ENCODE data around the gene C5. TPM values are rescaled to one million over a fixed set of nuclear protein-coding genes. Genes with fewer than 3 reads are reported as not detected.

Gene C5
- total RNA-seq, 1 donor from 2014 or later, result 1.0 TPM

GRCh38 chr9:121023064-121023463, 27.0 kb downstream of the C5 start:
- DNase-seq, result no peak
- H3K4me3 Mint-ChIP-seq (ENCODE audit: unreplicated experiment), result no peak overlapping the region
- H3K27ac Mint-ChIP-seq (ENCODE audit: unreplicated experiment), result no peak overlapping the region
- H3K36me3 Mint-ChIP-seq (ENCODE audit: unreplicated experiment), result no peaks in the 10 kb centered on the region
- no peaks in the 10 kb centered on the region for H3K27me3 Mint-ChIP-seq (ENCODE audit: unreplicated experiment)
- no peaks in the 10 kb centered on the region for H3K9me3 Mint-ChIP-seq (ENCODE audit: unreplicated experiment)
- no peaks in the 10 kb centered on the region for H3K4me1 Mint-ChIP-seq (ENCODE audit: low read depth, unreplicated experiment)
- TF ChIP-seq, protein P1, sequence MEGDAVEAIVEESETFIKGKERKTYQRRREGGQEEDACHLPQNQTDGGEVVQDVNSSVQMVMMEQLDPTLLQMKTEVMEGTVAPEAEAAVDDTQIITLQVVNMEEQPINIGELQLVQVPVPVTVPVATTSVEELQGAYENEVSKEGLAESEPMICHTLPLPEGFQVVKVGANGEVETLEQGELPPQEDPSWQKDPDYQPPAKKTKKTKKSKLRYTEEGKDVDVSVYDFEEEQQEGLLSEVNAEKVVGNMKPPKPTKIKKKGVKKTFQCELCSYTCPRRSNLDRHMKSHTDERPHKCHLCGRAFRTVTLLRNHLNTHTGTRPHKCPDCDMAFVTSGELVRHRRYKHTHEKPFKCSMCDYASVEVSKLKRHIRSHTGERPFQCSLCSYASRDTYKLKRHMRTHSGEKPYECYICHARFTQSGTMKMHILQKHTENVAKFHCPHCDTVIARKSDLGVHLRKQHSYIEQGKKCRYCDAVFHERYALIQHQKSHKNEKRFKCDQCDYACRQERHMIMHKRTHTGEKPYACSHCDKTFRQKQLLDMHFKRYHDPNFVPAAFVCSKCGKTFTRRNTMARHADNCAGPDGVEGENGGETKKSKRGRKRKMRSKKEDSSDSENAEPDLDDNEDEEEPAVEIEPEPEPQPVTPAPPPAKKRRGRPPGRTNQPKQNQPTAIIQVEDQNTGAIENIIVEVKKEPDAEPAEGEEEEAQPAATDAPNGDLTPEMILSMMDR (IDR thresholded peaks at IDR 0.05; ENCODE audit: partially characterized antibody, unreplicated experiment), result no peak

- no peaks in the 10 kb centered on the region for H3K27me3 Mint-ChIP-seq (ENCODE audit: unreplicated experiment)
These were observed 28.8 kb downstream of the C5 start for GRCh38 chr9:121021301-121021700.

GRCh38 chr9:121019273-121019672, 30.8 kb downstream of the C5 start:
- no peaks in the 10 kb centered on the region for H3K27me3 Mint-ChIP-seq (ENCODE audit: unreplicated experiment)
- no peaks in the 10 kb centered on the region for H3K36me3 Mint-ChIP-seq (ENCODE audit: unreplicated experiment)
- no peak overlapping the region for H3K4me3 Mint-ChIP-seq (ENCODE audit: unreplicated experiment)
- no peaks in the 10 kb centered on the region for H3K4me1 Mint-ChIP-seq (ENCODE audit: low read depth, unreplicated experiment)
- no peak overlapping the region for H3K27ac Mint-ChIP-seq (ENCODE audit: unreplicated experiment)
- DNase-seq, result no peak
- H3K9me3 Mint-ChIP-seq (ENCODE audit: unreplicated experiment), result no peaks in the 10 kb centered on the region
- TF ChIP-seq, protein P1 (IDR thresholded peaks at IDR 0.05; ENCODE audit: partially characterized antibody, unreplicated experiment), result no peak

More at GRCh38 chr9:121021301-121021700, 28.8 kb downstream of the C5 start:
- no peak for DNase-seq
- Mint-ChIP-seq H3K36me3 (ENCODE audit: unreplicated experiment) (no peaks in the 10 kb centered on the region), H3K4me3 (ENCODE audit: unreplicated experiment) (no peak overlapping the region), H3K27ac (ENCODE audit: unreplicated experiment) (no peak overlapping the region), H3K9me3 (ENCODE audit: unreplicated experiment) (no peaks in the 10 kb centered on the region), H3K4me1 (ENCODE audit: low read depth, unreplicated experiment) (no peaks in the 10 kb centered on the region)
- TF ChIP-seq, protein P1 (IDR thresholded peaks at IDR 0.05; ENCODE audit: partially characterized antibody, unreplicated experiment), result no peak

GRCh38 chr9:121013911-121014310, 36.2 kb downstream of the C5 start:
- H3K4me1 Mint-ChIP-seq (ENCODE audit: low read depth, unreplicated experiment), result no peaks in the 10 kb centered on the region
- H3K36me3 Mint-ChIP-seq (ENCODE audit: unreplicated experiment), result no peaks in the 10 kb centered on the region
- no peak for DNase-seq
- no peak overlapping the region for H3K4me3 Mint-ChIP-seq (ENCODE audit: unreplicated experiment)
- H3K27ac Mint-ChIP-seq (ENCODE audit: unreplicated experiment), result no peak overlapping the region
- TF ChIP-seq, protein P1 (IDR thresholded peaks at IDR 0.05; ENCODE audit: partially characterized antibody, unreplicated experiment), result no peak
- no peaks in the 10 kb centered on the region for H3K27me3 Mint-ChIP-seq (ENCODE audit: unreplicated experiment)
- peaks cover 2% of the 10 kb centered on the region for H3K9me3 Mint-ChIP-seq (ENCODE audit: unreplicated experiment)

GRCh38 chr9:121009650-121010049, 40.4 kb downstream of the C5 start:
- Mint-ChIP-seq H3K36me3 (ENCODE audit: unreplicated experiment) (no peaks in the 10 kb centered on the region), H3K4me1 (ENCODE audit: low read depth, unreplicated experiment) (no peaks in the 10 kb centered on the region), H3K4me3 (ENCODE audit: unreplicated experiment) (no peak overlapping the region), H3K9me3 (ENCODE audit: unreplicated experiment) (peaks cover 2% of the 10 kb centered on the region), H3K27me3 (ENCODE audit: unreplicated experiment) (no peaks in the 10 kb centered on the region), H3K27ac (ENCODE audit: unreplicated experiment) (no peak overlapping the region)
- TF ChIP-seq, protein P1 (IDR thresholded peaks at IDR 0.05; ENCODE audit: partially characterized antibody, unreplicated experiment), result no peak
- DNase-seq, result no peak

All from glutamatergic neuron (in vitro differentiated cells).